GM12878 (cell line): ENCODE results near the gene RFXANK. TPM values are rescaled to one million over a fixed set of nuclear protein-coding genes. Genes with fewer than 3 reads are reported as not detected.

Experiments
- ASH2L ChIP-seq: fragments of 300-600, 200-600 bp; sonication (generic); IDR thresholded peaks from 2 replicates; pipeline ENCODE4 v1.6.1; 2017; ENCODE audit warnings: low read depth, mild to moderate bottlenecking, borderline replicate concordance
- ATF2 ChIP-seq: IDR thresholded peaks from 2 replicates; pipeline ENCODE4 v1.6.1; 2012; ENCODE audit warnings: low read length, inconsistent platforms
- BACH1 ChIP-seq: fragments of 450-650 bp; IDR thresholded peaks from 2 replicates; pipeline ENCODE4 v1.6.1; 2017; ENCODE audit warnings: mild to moderate bottlenecking, borderline replicate concordance
- CBFB ChIP-seq: IDR thresholded peaks from 2 replicates; pipeline ENCODE4 v1.6.1; 2016; ENCODE audit warnings: antibody characterized with exemption, low read depth
- CBX3 ChIP-seq: fragments of 200-600 bp; sonication (generic); IDR thresholded peaks from 2 replicates; pipeline ENCODE4 v1.6.1; 2016; ENCODE audit warnings: low read depth, borderline replicate concordance
- EGR1 ChIP-seq, 2 experiments: IDR thresholded peaks; 1 replicate in 1 of 2; 2 replicates in 1 of 2; pipeline ENCODE4 v1.6.1; 2011 to 2012; ENCODE audit warnings: low read depth in 2 of 2, low read length in 2 of 2, borderline replicate concordance in 1 of 2, mild to moderate bottlenecking in 1 of 2, moderate library complexity in 1 of 2
- ELK1 ChIP-seq: IDR thresholded peaks from 2 replicates; pipeline ENCODE4 v1.6.1; 2012; ENCODE audit warnings: low read depth, low read length, improper control_type of control experiment
- IKZF2 ChIP-seq, 2 experiments: fragments of 450-650 bp; IDR thresholded peaks; 2 replicates each; pipeline ENCODE4 v1.6.1; 2017; ENCODE audit warnings: mild to moderate bottlenecking in 2 of 2, moderate library complexity in 2 of 2
- PKNOX1 ChIP-seq: fragments of 450-650 bp; IDR thresholded peaks from 2 replicates; pipeline ENCODE4 v1.6.1; 2016; ENCODE audit warnings: mild to moderate bottlenecking
- POU2F2 ChIP-seq: IDR thresholded peaks from 3 replicates; pipeline ENCODE4 v1.6.1; 2011; ENCODE audit warnings: low read depth, mild to moderate bottlenecking, low read length, borderline replicate concordance
- RELB ChIP-seq: fragments of 450-650 bp; IDR thresholded peaks from 2 replicates; pipeline ENCODE4 v1.6.1; 2017; ENCODE audit warnings: low read depth, mild to moderate bottlenecking, moderate library complexity
- RUNX3 ChIP-seq: IDR thresholded peaks from 2 replicates; pipeline ENCODE4 v1.6.1; 2012; ENCODE audit warnings: low read length, inconsistent platforms
- SKIL ChIP-seq: fragments of 450-650 bp; IDR thresholded peaks from 2 replicates; pipeline ENCODE4 v1.6.1; 2017; ENCODE audit warnings: mild to moderate bottlenecking, low read depth, inconsistent platforms; ENCODE audit not compliant: poor library complexity, severe bottlenecking
- TBL1XR1 ChIP-seq: IDR thresholded peaks from 2 replicates; pipeline ENCODE4 v1.6.1; 2012; ENCODE audit warnings: low read depth, low read length, improper control_type of control experiment
- TCF12 ChIP-seq: IDR thresholded peaks from 2 replicates; pipeline ENCODE4 v1.6.1; 2011; ENCODE audit warnings: low read depth, mild to moderate bottlenecking, low read length
- ZNF207 ChIP-seq: fragments of 450-650 bp; IDR thresholded peaks from 2 replicates; pipeline ENCODE4 v1.6.1; 2014; ENCODE audit warnings: antibody characterized with exemption, mild to moderate bottlenecking, borderline replicate concordance
- ZNF687 ChIP-seq: fragments of 450-650 bp; IDR thresholded peaks from 2 replicates; pipeline ENCODE4 v1.6.1; 2017; ENCODE audit warnings: mild to moderate bottlenecking, moderate library complexity
- polyA plus RNA-seq, 11 experiments: library from polyadenylated mRNA; depleted of rRNA in 4 of 11; unstranded in 6 of 11; stranded (reverse) in 5 of 11; fragments of >200 nt; fragmentation: Nextera tagmentation in 4 of 11; fragmentation: Illumina TruSeq in 1 of 11; extraction: Ambion mirVana in 4 of 11; extraction: Trizol in 1 of 11; gene quantifications; 1 replicate in 1 of 11; 2 replicates in 10 of 11; pipeline versions ENCODE4 v1.2.1 to v1.2.3, GENCODE V29; 2011 to 2016; ENCODE audit warnings: inconsistent platforms in 2 of 11, missing spikeins in 2 of 11, low read depth in 1 of 11
- total RNA-seq, 4 experiments: library from RNA; depleted of rRNA in 3 of 4; stranded (reverse); fragments of >200 nt in 3 of 4; fragmentation: Illumina TruSeq in 1 of 4; extraction: Trizol in 1 of 4; gene quantifications; 2 replicates each; pipeline versions ENCODE4 v1.2.1 to v1.2.3, GENCODE V29; 2013 to 2021

The RFXANK gene
- total and polyA plus RNA-seq, 10 of the 15 experiments (the other 5 are each of a cell fraction or from before 2014, with no cell fraction given) = 70.8 to 125 (median 95.7) TPM

- peak; percentile 76 for TF ChIP-seq SKIL
- TF ChIP-seq ZNF687 = peak; percentile 83
- TF ChIP-seq BACH1 = peak; percentile 44; the same call in 1 of the 2 replicates
- peak; percentile 71 to 73; a peak in 3 of 4 replicates for TF ChIP-seq IKZF2 (IDR thresholded peaks at IDR 0.05)
- peak; percentile 34 to 89 for TF ChIP-seq EGR1 (IDR thresholded peaks at IDR 0.05; ENCODE audit: borderline replicate concordance in 1 of 2, low read depth in 2 of 2, low read length in 2 of 2)
- no peak for TF ChIP-seq PKNOX1
- TF ChIP-seq CBX3 = no peak
- peak; percentile 87 for TF ChIP-seq TCF12
- TF ChIP-seq ELK1 = no peak
- peak; percentile 78 for TF ChIP-seq RUNX3
- peak; percentile 42; the same call in 1 of the 2 replicates for TF ChIP-seq ATF2
- no peak for TF ChIP-seq ZNF207
- no peak for TF ChIP-seq ASH2L
- 0 out of 2 replicates have a peak, but pooled peaks have one; percentile 38 for TF ChIP-seq RELB
- TF ChIP-seq CBFB = peak; percentile 75
- peak; percentile 88; the same call in 1 of the 2 replicates for TF ChIP-seq TBL1XR1
- TF ChIP-seq POU2F2 = peak; percentile 95; the same call in 2 of the 3 replicates
These were observed 36.4 kb upstream of the RFXANK start (continued) for GRCh38 chr19:19155495-19156219.
